ELF-1 (cell line): ENCODE measurements around the gene COX4I2.

Source experiments
- DNase-seq: peaks from one replicate; pipeline ENCODE4 v3.0.0-alpha.2; 2016; ENCODE audit warnings: low read depth, low spot score

The COX4I2 gene

GRCh38 chr20:31677553-31678260, 40.0 kb downstream of the COX4I2 start:
- no peak for DNase-seq

- DNase-seq, result peak; percentile 82
Observed at GRCh38 chr20:31678389-31679356, 41.0 kb downstream of the COX4I2 start.

DNA sequence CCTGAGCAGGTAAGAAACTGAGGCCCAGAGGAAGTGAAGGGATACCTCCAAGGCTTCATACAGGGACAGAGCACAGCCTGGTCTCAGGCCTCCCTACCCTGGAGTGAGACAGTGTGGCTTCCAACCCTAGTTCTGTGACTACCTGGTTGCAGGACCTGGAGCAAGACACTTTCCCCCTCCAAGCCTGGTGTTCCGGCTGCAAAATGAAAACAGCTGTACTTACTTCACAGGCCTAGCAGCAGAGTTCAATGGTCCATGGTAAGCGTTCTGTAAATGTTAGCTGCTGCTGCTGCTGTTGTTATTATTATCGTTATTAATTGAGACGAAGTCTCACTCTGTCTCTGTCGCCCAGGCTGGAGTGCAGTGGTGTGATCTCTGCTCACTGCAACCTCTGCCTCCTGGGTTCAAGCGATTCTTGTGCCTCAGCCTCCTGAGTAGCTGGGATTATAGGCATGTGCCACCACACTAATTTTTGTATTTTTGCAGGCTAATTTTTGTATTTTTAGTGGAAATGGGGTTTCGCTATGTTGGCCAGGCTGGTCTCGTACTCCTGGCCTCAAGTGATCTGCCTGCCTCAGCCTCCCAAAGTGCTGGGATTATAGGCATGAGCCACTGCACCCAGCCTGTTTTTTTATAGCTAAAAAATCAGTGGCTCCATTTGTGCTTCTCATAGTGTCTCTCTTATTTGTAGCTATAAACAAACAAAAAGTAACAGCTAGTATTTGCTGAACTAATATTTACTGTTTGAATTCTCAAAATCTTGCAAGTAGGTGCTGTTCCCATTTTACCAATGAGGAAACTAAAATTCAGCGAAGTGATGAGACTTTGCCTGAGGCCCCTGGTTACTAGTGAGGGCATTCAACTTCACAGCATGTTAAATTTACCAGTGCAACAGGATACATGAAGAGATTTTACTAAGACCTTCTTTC, 41.9 kb downstream of the COX4I2 start:
- DNase-seq, result no peak

GRCh38 chr20:31680286-31681127, 42.8 kb downstream of the COX4I2 start:
- no peak for DNase-seq

- no peak for DNase-seq
Observed at GRCh38 chr20:31681128-31681727, 43.5 kb downstream of the COX4I2 start.

DNA sequence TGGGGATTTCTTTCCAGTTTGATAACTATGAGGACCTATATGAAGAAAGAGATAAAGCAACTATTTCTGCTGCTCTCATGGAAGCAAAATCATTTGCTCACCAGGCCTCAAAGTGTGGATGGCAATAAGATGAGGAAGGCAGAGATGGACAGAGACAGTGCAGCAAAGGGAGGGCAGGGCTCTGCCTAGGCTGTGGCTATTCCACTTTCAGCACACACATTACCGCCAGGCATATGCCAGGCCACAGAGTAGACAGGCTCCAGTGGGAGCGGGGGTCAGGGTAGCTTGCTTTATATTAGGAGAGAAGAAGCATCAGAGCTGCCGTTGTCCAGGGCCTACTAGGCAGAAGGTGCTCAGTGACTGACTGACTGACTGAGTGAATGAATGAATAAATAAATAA, 44.1 kb downstream of the COX4I2 start:
- no peak for DNase-seq

- no peak for DNase-seq
Observed at GRCh38 chr20:31682352-31682751, 44.6 kb downstream of the COX4I2 start.

- DNase-seq, result no peak
Observed at GRCh38 chr20:31682927-31683326, 45.2 kb downstream of the COX4I2 start.

- no peak for DNase-seq
Observed at GRCh38 chr20:31684153-31685015, 46.7 kb downstream of the COX4I2 start.

- no peak for DNase-seq
Observed at GRCh38 chr20:31685853-31686643, 48.3 kb downstream of the COX4I2 start.

DNA sequence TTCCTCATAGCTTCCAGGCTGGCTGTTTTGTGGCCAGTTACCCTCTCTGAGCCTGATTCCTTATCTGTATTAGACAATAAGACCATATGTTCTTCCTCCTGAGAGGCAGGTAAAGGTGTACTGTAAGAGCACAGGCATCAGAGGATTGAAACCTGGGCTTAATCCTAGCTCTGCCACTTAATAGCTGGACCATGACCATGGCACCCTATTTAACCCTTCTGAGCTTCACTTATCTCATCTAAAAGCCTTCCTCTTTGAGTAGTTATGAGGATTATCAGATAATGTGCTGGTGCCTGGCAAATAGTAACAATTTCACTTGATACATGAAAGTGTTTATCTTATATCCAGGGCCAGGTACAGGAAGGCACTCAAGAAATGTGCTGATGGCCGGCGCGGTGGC, 50.1 kb downstream of the COX4I2 start:
- no peak for DNase-seq

GRCh38 chr20:31689141-31689540, 51.4 kb downstream of the COX4I2 start:
- no peak for DNase-seq

DNA sequence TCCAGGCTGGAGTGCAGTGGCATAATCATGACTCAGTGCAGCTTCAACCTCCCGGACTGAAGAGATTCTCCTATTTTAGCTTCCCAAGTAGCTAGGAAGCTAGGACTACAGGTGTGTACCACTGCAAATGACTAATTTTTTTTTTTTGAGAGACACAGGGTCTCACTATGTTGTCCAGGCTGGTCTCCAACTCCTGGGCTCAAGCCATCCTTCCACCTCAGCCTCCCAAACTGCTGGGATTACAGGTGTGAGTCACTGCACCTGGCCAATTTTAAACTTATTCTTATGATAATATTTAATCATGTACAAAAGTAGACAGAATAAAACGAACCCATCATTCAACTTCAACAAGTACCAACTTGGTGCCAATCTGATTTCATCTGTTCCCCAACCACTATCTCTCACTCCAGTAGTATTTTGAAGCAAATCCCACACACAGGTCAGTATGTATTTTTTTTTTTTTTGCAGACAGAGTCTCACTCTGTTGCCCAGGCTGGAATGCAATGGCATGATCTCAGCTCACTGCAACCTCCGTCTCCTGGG, 52.5 kb downstream of the COX4I2 start:
- no peak for DNase-seq

DNA sequence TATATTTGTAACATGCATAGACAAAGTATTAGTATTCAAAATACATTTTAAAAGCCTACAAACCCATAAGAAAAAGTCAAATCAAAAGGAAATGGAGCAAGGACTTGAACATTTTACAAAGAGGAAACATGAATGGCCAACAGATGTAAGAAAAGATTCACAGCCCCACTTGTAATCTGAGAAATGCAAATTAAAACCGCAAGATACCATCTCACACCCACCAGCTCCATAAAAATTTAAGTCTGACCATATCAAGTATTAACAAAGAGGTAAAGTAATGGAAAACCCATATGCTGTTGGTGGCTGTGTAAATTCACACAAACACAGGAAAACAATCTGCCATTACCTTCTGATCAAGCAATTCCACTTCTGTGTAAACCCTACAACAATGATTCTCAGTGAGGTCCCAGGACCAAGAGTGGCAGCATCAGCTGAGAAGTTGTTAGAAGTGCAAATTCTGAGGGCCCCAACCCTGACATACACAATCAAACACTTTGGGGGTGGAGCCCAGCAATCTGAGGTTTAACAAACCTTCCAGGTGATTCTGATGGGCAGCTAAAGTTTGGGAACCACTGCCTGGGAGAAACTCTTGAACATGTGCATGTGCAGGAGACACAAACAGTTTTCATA, 54.0 kb downstream of the COX4I2 start:
- DNase-seq, result no peak

DNA sequence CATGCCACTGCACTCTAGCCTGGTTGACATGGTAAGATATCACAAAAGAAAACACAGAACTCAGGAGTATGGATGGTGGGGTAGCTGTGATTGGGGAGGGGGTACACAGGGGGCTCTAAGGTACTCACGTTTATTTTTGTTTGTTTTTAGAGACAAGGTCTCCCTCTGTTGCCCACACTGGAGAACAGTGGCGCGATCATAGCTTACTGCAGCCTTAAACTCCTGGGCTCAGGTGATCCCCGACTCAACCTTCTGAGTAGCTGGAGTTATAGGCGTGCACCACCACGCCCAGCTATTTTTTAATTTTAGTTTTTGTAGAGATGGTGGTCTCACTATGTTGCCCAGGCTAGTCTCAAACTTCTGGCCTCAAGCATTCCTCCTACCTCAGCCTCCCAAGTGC, 55.7 kb downstream of the COX4I2 start:
- no peak for DNase-seq

GRCh38 chr20:31693987-31694661, 56.4 kb downstream of the COX4I2 start:
- DNase-seq, result no peak
